ENCODE data around the gene TTLL9. TPM values are rescaled to one million over a fixed set of nuclear protein-coding genes. Genes with fewer than 3 reads are reported as not detected.

Gene TTLL9
- total and polyA plus RNA-seq, 10 of the 15 experiments (the other 5 are each of a cell fraction or from before 2014, with no cell fraction given): 0.03 to 0.77 (median 0.11) TPM; not detected in 2

GRCh38 chr20:31866221-31866620, 4.2 kb upstream of the TTLL9 start (continued):
- TF ChIP-seq ZNF592 (IDR thresholded peaks at IDR 0.05) (no peak), PRDM15 (CRISPR knock-in tag; IDR thresholded peaks at IDR 0.05) (no peak), EZH2 (IDR thresholded peaks at IDR 0.05; ENCODE audit: borderline replicate concordance, control insufficient read depth, low read depth, low read length) (no peak), BACH1 (IDR thresholded peaks at IDR 0.05; ENCODE audit: borderline replicate concordance) (no peak), BHLHE40 (IDR thresholded peaks at IDR 0.05; ENCODE audit: borderline replicate concordance in 1 of 2, low read depth in 2 of 2, low read length in 1 of 2) (no peak)
